Fibroblast of villous mesenchyme (primary cell): Measurements from ENCODE around the gene ATP5F1C. TPM values are rescaled to one million over a fixed set of nuclear protein-coding genes. Genes with fewer than 3 reads are reported as not detected.
"Not testable (repeated sequence)": the region's sequence is repeated elsewhere in the genome, so short reads cannot be mapped to it uniquely, and the experiment has no call there.

Experiments
- DNase-seq: peaks from one replicate; pipeline ENCODE4 v3.0.0-alpha.2; 2010; ENCODE audit warnings: low read depth
- H3K4me3 ChIP-seq: 2 replicates; pipeline ENCODE4 v1.5.1; 2011; ENCODE audit warnings: low read depth, mild to moderate bottlenecking, low read length
- total RNA-seq: library from RNA; depleted of rRNA; stranded (reverse); fragments of >200 nt; gene quantifications from 2 replicates; pipeline ENCODE4 v1.2.3, GENCODE V29; 2012
- TF ChIP-seq, protein P1 (sequence below): IDR thresholded peaks from 2 replicates; pipeline ENCODE4 v1.5.1; 2012; ENCODE audit warnings: low read depth, mild to moderate bottlenecking, low read length; ENCODE audit not compliant: insufficient read depth

Gene ATP5F1C
- 235 and 265 TPM in 2 replicates for total RNA-seq

DNA sequence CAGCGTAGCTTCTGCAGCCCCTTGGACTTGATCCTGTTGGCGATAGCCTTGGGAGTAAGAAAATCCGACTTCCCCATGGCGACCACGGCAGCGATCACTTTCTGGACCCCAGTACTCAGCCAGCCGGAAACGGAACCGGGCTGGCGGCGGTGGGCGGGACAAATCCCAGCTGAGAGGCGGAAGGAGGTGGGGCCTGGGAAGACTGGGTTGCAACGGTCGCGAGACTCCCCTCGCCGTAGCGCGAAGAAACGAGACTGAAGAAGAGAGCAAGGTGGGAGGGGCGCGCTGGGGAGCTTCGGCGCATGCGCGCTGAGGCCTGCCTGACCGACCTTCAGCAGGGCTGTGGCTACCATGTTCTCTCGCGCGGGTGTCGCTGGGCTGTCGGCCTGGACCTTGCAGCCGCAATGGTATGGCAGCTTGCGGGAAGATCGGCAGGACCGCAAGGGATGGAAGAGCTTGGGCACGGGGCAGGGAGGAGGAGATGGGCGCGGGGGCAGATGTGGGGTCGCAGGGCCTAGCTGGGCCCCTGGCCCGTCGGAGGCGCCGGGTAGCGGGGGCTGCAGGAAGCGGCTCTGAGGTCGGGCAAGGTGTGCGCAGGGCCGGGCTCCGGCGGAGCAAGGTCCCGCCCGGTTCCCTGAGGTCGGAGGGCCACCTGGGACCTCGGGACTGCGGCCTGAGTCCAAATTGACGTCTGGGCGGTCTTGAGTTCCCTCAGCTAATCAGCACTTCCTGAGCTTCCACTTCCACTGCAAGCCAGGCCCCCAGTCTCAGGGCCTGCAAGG lies at the start of gene ATP5F1C, which contains the start of gene KIN:
TSS of gene ATP5F1C (plus strand) at position 321 of the 782 bp plus-strand sequence. CDS start at position 352, 31 bp downstream.
TSS of gene KIN (minus strand) at position 137 of the 782 bp plus-strand sequence. CDS start at position 77, 60 bp downstream.
- TF ChIP-seq, protein P1, sequence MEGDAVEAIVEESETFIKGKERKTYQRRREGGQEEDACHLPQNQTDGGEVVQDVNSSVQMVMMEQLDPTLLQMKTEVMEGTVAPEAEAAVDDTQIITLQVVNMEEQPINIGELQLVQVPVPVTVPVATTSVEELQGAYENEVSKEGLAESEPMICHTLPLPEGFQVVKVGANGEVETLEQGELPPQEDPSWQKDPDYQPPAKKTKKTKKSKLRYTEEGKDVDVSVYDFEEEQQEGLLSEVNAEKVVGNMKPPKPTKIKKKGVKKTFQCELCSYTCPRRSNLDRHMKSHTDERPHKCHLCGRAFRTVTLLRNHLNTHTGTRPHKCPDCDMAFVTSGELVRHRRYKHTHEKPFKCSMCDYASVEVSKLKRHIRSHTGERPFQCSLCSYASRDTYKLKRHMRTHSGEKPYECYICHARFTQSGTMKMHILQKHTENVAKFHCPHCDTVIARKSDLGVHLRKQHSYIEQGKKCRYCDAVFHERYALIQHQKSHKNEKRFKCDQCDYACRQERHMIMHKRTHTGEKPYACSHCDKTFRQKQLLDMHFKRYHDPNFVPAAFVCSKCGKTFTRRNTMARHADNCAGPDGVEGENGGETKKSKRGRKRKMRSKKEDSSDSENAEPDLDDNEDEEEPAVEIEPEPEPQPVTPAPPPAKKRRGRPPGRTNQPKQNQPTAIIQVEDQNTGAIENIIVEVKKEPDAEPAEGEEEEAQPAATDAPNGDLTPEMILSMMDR: no peak
- peak within 1 kb of the TSS; percentile 94 for H3K4me3 ChIP-seq
- peak; percentile 97 for DNase-seq

DNA sequence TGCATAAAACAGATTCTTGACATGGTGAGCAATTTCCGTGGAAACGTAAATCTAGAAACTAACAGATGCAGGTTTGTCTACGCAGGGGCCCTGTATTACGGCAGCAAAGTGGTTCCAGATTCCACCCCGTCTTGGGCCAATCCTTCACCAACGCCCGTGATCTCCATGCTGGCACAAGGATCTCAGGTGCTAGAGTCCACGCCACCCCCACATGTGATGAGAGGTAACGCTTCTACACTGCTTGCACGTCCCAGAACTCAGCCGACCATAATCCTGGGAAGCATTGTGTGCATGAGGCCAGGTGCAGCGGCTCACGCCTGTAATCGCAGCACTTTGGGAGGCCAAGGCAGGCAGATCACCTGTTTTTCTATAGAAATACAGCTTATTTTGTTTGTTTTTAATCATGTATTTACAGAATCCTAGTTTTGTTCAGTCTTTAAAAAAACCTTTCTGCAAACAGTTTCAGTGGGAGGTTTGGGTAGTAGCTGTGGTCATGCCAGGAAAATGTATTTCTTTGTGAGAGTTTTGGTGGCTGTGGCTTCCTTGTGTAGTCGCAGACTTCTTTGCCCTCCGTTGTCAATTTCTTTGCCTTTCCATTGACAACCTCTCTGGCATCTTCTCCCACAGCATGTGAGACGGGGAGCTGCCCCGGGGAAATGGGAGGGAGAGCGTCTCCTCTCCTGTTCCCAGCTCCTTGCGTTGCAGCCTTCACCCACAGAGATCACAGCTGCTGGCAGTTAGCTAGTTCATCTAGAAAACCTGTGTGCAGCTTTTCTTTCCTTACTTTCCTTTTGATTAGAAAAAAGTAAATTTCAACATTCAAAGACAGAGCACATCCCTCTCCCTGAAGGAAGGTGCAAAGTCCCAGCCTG lies 49.2 kb upstream of the ATP5F1C start:
- TF ChIP-seq, protein P1: no peak
- DNase-seq: no peak
- H3K4me3 ChIP-seq: no peak overlapping the region

DNA sequence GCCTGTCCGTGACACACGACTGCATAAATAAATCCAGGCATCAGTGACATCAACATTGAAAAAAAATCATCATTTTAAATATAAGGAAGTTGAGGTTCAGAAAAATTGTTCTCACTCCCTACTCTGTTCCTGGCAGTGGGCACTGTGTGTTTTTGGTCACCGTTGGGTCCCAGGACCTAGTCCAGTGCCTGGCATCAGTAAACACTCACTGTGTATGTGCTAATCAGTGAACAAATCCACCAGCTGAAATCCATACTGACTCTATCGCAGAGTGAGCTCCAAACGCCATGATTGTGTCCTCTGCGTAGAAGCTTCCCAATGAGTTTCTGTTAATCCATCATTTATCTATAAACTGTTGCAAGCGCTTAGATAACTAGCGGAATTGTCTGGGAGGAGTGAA lies 43.7 kb upstream of the ATP5F1C start:
- no peak overlapping the region for H3K4me3 ChIP-seq
- TF ChIP-seq, protein P1: no peak

DNA sequence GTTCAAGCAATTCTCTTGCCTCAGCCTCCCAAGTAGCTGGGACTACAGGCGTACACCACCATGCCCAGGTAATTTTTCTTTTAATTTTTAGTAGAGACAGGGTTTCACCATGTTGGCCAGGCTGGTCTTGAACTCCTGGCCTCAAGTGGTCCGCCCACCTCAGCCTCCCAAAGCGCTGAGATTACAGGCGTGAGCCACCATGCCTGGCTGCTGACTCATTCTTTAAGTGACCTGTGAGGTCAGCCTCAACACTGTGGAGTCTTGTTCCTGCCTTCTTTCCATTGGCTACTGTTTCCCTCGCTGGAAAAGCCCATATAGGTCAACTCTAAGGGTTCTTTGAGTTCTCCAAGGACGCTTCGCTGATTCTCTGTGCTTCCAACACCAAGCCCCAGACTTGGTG lies 39.3 kb upstream of the ATP5F1C start:
- H3K4me3 ChIP-seq, DNase-seq: not testable (repeated sequence)

More for the DNA sequence above, 43.7 kb upstream of the ATP5F1C start:
- no peak for DNase-seq

DNA sequence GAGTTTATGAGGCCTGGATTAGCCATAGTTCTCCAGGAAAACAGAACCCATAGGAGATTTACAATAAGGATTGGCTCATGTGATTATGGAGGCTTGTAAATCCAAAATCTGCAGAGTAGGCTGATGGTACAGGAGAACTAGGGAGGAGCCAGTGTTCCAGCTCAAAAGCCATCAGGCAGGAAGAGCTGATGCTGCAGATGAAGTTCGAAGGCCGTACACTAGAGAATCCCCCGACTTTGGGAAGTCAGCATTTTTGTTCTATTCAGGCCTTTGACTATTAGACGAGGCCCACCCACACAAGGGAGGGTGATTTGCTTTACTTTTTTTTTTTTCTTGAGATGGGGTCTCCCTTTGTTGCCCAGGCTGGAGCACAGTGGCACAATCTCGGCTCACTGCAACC lies 37.8 kb upstream of the ATP5F1C start:
- H3K4me3 ChIP-seq: no peak overlapping the region
- TF ChIP-seq, protein P1: no peak
- DNase-seq: no peak

DNA sequence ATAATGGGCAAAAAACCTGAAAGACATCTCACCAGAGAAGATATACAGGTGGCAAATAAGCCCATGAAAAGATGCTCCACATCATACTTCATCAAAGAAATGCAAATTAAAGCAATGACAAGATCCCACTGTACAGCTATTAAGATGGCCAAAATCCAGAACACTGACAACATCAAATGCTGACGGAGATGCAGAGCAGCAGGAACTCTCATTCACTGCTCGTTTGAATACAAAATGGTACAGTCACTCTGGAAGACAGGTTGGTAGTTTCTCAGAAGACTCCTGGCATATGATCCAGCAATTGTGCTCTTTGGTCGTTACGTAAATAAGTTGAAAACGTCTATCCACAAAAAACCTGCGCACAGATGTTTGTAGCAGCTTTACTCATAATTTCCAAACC lies 35.7 kb upstream of the ATP5F1C start:
- H3K4me3 ChIP-seq: no peak overlapping the region
- no peak for DNase-seq
- TF ChIP-seq, protein P1: no peak

DNA sequence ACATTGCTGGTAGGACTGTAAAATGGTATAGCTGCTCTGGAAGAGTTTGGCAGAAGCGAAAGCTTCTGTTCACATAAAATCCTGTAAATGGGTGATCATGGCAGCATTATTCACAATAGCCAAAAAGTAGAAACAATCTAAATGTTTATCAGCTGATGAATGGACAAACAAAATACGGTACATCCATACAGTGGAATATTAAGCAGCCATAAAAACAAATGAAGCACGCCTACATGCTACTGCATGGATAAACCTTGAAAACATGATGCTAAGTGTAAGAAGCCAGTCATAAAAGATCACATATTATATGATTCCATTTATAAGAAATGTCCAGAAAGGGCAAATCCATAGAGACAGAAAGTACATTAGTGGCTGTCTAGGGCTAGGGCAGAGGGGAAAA lies 32.9 kb upstream of the ATP5F1C start:
- no peak for DNase-seq
- H3K4me3 ChIP-seq: no peak overlapping the region
- TF ChIP-seq, protein P1: no peak
